Measurements from ENCODE around the gene KIF26B.

DNA sequence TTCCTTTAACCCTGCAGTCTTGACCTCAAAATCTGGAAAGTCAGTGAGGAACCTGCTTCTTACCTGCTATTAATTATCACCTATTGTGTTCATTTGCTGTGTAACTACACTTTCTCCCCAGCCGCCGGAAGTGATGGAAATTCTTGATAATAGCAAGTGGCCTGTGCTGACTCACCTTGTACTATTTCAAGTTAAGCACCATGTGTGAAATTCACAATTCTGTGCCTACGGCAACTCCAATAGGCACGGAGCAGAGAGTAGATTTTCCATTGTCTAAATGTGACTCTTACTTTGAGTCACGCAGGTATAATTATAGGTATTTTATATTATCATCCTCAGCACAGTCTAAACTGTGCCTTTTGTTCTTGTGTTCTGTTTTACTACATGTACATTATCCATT lies 466.8 kb downstream of the KIF26B start:
- no peak for TF ChIP-seq CTCF (IDR thresholded peaks at IDR 0.05)
- TF ChIP-seq POLR2A (IDR thresholded peaks at IDR 0.05), result no peak
